Mucosa of descending colon (tissue), 3 donors: ENCODE data around the gene NECTIN2. TPM values are rescaled to one million over a fixed set of nuclear protein-coding genes. Genes with fewer than 3 reads are reported as not detected.

Experiments used
- ATAC-seq: fragments of 200-7000 bp; cut with Tn5 transposase; one replicate; pipeline ENCODE4 v1.9.1; 2020; ENCODE audit warnings: mild to moderate bottlenecking, moderate library complexity
- DNase-seq, 3 donors: peaks; one replicate each; pipeline ENCODE4 v3.0.0-alpha.2; 2020
- H3K36me3 ChIP-seq: fragments of 200-600 bp; one replicate; pipeline ENCODE4 v1.8.0; 2021; ENCODE audit warnings: low read depth, mild to moderate bottlenecking
- H3K4me1 ChIP-seq: fragments of 200-600 bp; one replicate; pipeline ENCODE4 v1.8.0; 2021; ENCODE audit warnings: low read depth, mild to moderate bottlenecking
- H3K4me3 ChIP-seq: fragments of 200-600 bp; one replicate; pipeline ENCODE4 v1.8.0; 2021; ENCODE audit warnings: mild to moderate bottlenecking
- H3K9me3 ChIP-seq: fragments of 200-600 bp; one replicate; pipeline ENCODE4 v1.8.0; 2021; ENCODE audit warnings: mild to moderate bottlenecking
- CTCF ChIP-seq: fragments of 200-600 bp; IDR thresholded peaks from one replicate; pipeline ENCODE4 v1.8.0; 2022; ENCODE audit warnings: antibody characterized with exemption, mild to moderate bottlenecking
- intact Hi-C, 2 donors: fragments of 100-400 bp; cut with DNase I in 1 of 2; cut with micrococcal nuclease in 1 of 2; formaldehyde crosslinking; loops; one replicate each; pipeline versions ENCODE4 v1.11.0 to v1.11.1; 2022; cut with DNase I, micrococcal nuclease
- total RNA-seq, 3 donors: library from RNA; stranded (reverse); fragmentation: NEBNext Ultra II Directional in 2 of 3; extraction: Animal tissue kit (Norgen Biotek cat#: 25700) in 2 of 3; gene quantifications; one replicate each; pipeline versions ENCODE4 v1.2.1 to v1.2.4, GENCODE V29; 2021 to 2023
- donor health status: DM: no; HTN: no; CAD: no; lungs with moderate emphysema.
- donor health status: DM: no; HTN: no; CAD: no.
- donor health status: DM: no; HTN: yes; CAD: no.

The NECTIN2 gene
- total RNA-seq, 3 donors from 2014 or later: 65.3 to 109 (median 98.8) TPM

- Histone ChIP-seq H3K36me3 (no peaks in the 10 kb centered on the region), H3K4me1 (peaks cover 14% of the 10 kb centered on the region), H3K9me3 (no peaks in the 10 kb centered on the region), H3K4me3 (no peak overlapping the region)
- intact Hi-C loops: no loop called here
- DNase-seq (no peak), ATAC-seq (no peak)
- no peak for TF ChIP-seq CTCF
Measured at GRCh38 chr19:44813841-44814470, 32.1 kb upstream of the NECTIN2 start.

GRCh38 chr19:44814517-44814916 lies 31.6 kb upstream of the NECTIN2 start:
- Histone ChIP-seq H3K9me3 (no peaks in the 10 kb centered on the region), H3K4me1 (peaks cover 9% of the 10 kb centered on the region), H3K36me3 (no peaks in the 10 kb centered on the region), H3K4me3 (no peak overlapping the region)
- intact Hi-C loops: no loop called here
- TF ChIP-seq CTCF: no peak
- no peak for DNase-seq
- ATAC-seq: no peak

- intact Hi-C loops: no loop called here
- TF ChIP-seq CTCF: no peak
- Histone ChIP-seq H3K9me3 (no peaks in the 10 kb centered on the region), H3K4me3 (no peak overlapping the region), H3K4me1 (peaks cover 3% of the 10 kb centered on the region), H3K36me3 (no peaks in the 10 kb centered on the region)
- DNase-seq (no peak), ATAC-seq (no peak)
Measured at GRCh38 chr19:44816301-44816700, 29.8 kb upstream of the NECTIN2 start.

GRCh38 chr19:44817725-44818465 lies 28.2 kb upstream of the NECTIN2 start:
- intact Hi-C loops: no loop called here
- H3K9me3 ChIP-seq: no peaks in the 10 kb centered on the region
- no peaks in the 10 kb centered on the region for H3K36me3 ChIP-seq
- TF ChIP-seq CTCF: no peak
- DNase-seq: no peak
- H3K4me1 ChIP-seq: peaks cover 4% of the 10 kb centered on the region
- H3K4me3 ChIP-seq: no peak overlapping the region
- no peak for ATAC-seq

GRCh38 chr19:44818466-44819031 lies 27.5 kb upstream of the NECTIN2 start:
- no peak overlapping the region for H3K4me3 ChIP-seq
- no peak for TF ChIP-seq CTCF
- H3K36me3 ChIP-seq: no peaks in the 10 kb centered on the region
- peaks cover 8% of the 10 kb centered on the region for H3K4me1 ChIP-seq
- no peak for DNase-seq
- H3K9me3 ChIP-seq: no peaks in the 10 kb centered on the region
- intact Hi-C loops: no loop called here
- peak; percentile 17 for ATAC-seq
